H9 (cell line): ENCODE results near the gene DIPK1C. TPM values are rescaled to one million over a fixed set of nuclear protein-coding genes. Genes with fewer than 3 reads are reported as not detected.

Experiments used
- DNase-seq: peaks from one replicate; pipeline ENCODE4 v3.0.0-alpha.2; 2017
- H2AFZ ChIP-seq: one replicate; pipeline ENCODE4 v1.6.1; 2013; ENCODE audit warnings: mild to moderate bottlenecking, low read length, control low read depth, moderate library complexity
- H2AK5ac ChIP-seq: 2 replicates; pipeline ENCODE4 v1.6.1; 2013; ENCODE audit warnings: low read length, control low read depth, mixed read lengths; ENCODE audit not compliant: insufficient read length
- H2BK120ac ChIP-seq: one replicate; pipeline ENCODE4 v1.6.1; 2013; ENCODE audit warnings: low read depth, mild to moderate bottlenecking, low read length, control low read depth, inconsistent platforms; ENCODE audit not compliant: poor library complexity, severe bottlenecking
- H2BK12ac ChIP-seq: 2 replicates; pipeline ENCODE4 v1.6.1; 2013; ENCODE audit warnings: low read length, control low read depth, mixed read lengths, low read depth; ENCODE audit not compliant: insufficient read length
- H2BK15ac ChIP-seq: 2 replicates; pipeline ENCODE4 v1.6.1; 2013; ENCODE audit warnings: low read depth, low read length, control low read depth
- H2BK20ac ChIP-seq: one replicate; pipeline ENCODE4 v1.6.1; 2013; ENCODE audit warnings: low read depth, mild to moderate bottlenecking, low read length, control low read depth, inconsistent platforms; ENCODE audit not compliant: poor library complexity, severe bottlenecking
- H2BK5ac ChIP-seq: 2 replicates; pipeline ENCODE4 v1.6.1; 2013; ENCODE audit warnings: low read length, control low read depth, mixed read lengths; ENCODE audit not compliant: insufficient read length
- H3K14ac ChIP-seq: 2 replicates; pipeline ENCODE4 v1.6.1; 2013; ENCODE audit warnings: low read length, control low read depth; ENCODE audit not compliant: insufficient read depth
- H3K18ac ChIP-seq: 2 replicates; pipeline ENCODE4 v1.6.1; 2013; ENCODE audit warnings: low read depth, mild to moderate bottlenecking, mixed read lengths, low read length, control low read depth; ENCODE audit not compliant: insufficient read length
- H3K23ac ChIP-seq: 2 replicates; pipeline ENCODE4 v1.6.1; 2013; ENCODE audit warnings: low read length, control low read depth, mixed read lengths, low read depth; ENCODE audit not compliant: insufficient read length
- H3K23me2 ChIP-seq: 2 replicates; pipeline ENCODE4 v1.6.1; 2013; ENCODE audit warnings: low read depth, mild to moderate bottlenecking, mixed read lengths, low read length, control low read depth; ENCODE audit not compliant: insufficient read length, poor library complexity, severe bottlenecking
- H3K27ac ChIP-seq: 2 replicates; pipeline ENCODE4 v1.5.1; 2013; ENCODE audit warnings: low read length, control low read depth, mixed read lengths, low read depth; ENCODE audit not compliant: insufficient read length
- H3K27me3 ChIP-seq: 2 replicates; pipeline ENCODE4 v1.6.1; 2013; ENCODE audit warnings: low read length, control low read depth, inconsistent platforms; ENCODE audit not compliant: insufficient read depth
- H3K4ac ChIP-seq: 2 replicates; pipeline ENCODE4 v1.6.1; 2013; ENCODE audit warnings: low read depth, mild to moderate bottlenecking, control low read depth, inconsistent platforms, low read length, moderate library complexity
- H3K4me1 ChIP-seq: 2 replicates; pipeline ENCODE4 v1.6.1; 2013; ENCODE audit warnings: low read length, control low read depth, inconsistent platforms; ENCODE audit not compliant: insufficient read depth
- H3K4me2 ChIP-seq: 2 replicates; pipeline ENCODE4 v1.6.1; 2013; ENCODE audit warnings: low read length, control low read depth, mixed read lengths; ENCODE audit not compliant: insufficient read length, insufficient read depth
- H3K56ac ChIP-seq: 2 replicates; pipeline ENCODE4 v1.6.1; 2013; ENCODE audit warnings: low read depth, mild to moderate bottlenecking, mixed read lengths, low read length, control low read depth; ENCODE audit not compliant: insufficient read length
- H3K79me1 ChIP-seq: 2 replicates; pipeline ENCODE4 v1.6.1; 2013; ENCODE audit warnings: low read depth, mild to moderate bottlenecking, moderate library complexity, low read length, control low read depth, inconsistent platforms; ENCODE audit not compliant: insufficient read depth, poor library complexity, severe bottlenecking
- H3K79me2 ChIP-seq: 2 replicates; pipeline ENCODE4 v1.6.1; 2013; ENCODE audit warnings: low read length, control low read depth, inconsistent platforms; ENCODE audit not compliant: insufficient read depth
- H3K9ac ChIP-seq: 2 replicates; pipeline ENCODE4 v1.6.1; 2013; ENCODE audit warnings: low read length, control low read depth, mixed read lengths; ENCODE audit not compliant: insufficient read length; ENCODE audit errors: extremely low read depth
- H3K9me3 ChIP-seq: one replicate; pipeline ENCODE4 v1.6.1; 2013; ENCODE audit warnings: low read depth, low read length, inconsistent platforms; ENCODE audit not compliant: control insufficient read depth
- H3T11ph ChIP-seq: one replicate; pipeline ENCODE4 v1.6.1; 2013; ENCODE audit warnings: mild to moderate bottlenecking, low read length, control low read depth, inconsistent platforms
- H4K20me1 ChIP-seq: one replicate; pipeline ENCODE4 v1.6.1; 2013; ENCODE audit not compliant: control insufficient read depth, insufficient read length, insufficient read depth
- H4K5ac ChIP-seq: 2 replicates; pipeline ENCODE4 v1.6.1; 2013; ENCODE audit warnings: low read depth, mild to moderate bottlenecking, mixed read lengths, low read length, control low read depth; ENCODE audit not compliant: insufficient read length
- H4K8ac ChIP-seq: replicated peaks from 2 replicates; pipeline ENCODE4 v1.6.1; 2013; ENCODE audit warnings: low read length, control low read depth, mixed read lengths, low read depth; ENCODE audit not compliant: insufficient read length
- H4K91ac ChIP-seq: 2 replicates; pipeline ENCODE4 v1.6.1; 2013; ENCODE audit warnings: low read depth, mild to moderate bottlenecking, moderate library complexity, mixed read lengths, low read length, control low read depth; ENCODE audit not compliant: insufficient read length
- H3K27ac Mint-ChIP-seq, 3 experiments: 2 replicates in 2 of 3; 3 replicates in 1 of 3; pipeline ENCODE4 v1.8.0; 2020 to 2021; ENCODE audit warnings: mixed read lengths in 3 of 3, mild to moderate bottlenecking in 1 of 3, moderate library complexity in 1 of 3
- H3K27me3 Mint-ChIP-seq: 2 replicates; pipeline ENCODE4 v1.8.0; 2021; ENCODE audit warnings: low read depth, mild to moderate bottlenecking, moderate library complexity, mixed read lengths
- H3K36me3 Mint-ChIP-seq, 3 experiments: 2 replicates in 2 of 3; 3 replicates in 1 of 3; pipeline ENCODE4 v1.8.0; 2020 to 2021; ENCODE audit warnings: low read depth in 3 of 3, mixed read lengths in 3 of 3; ENCODE audit not compliant: insufficient read depth in 1 of 3
- H3K4me1 Mint-ChIP-seq, 2 experiments: 2 replicates each; pipeline ENCODE4 v1.8.0; 2020; ENCODE audit warnings: mixed read lengths in 2 of 2
- H3K4me3 Mint-ChIP-seq, 2 experiments: 2 replicates in 1 of 2; 3 replicates in 1 of 2; pipeline ENCODE4 v1.8.0; 2020 to 2021; ENCODE audit warnings: mild to moderate bottlenecking in 2 of 2, mixed read lengths in 2 of 2, moderate library complexity in 1 of 2
- H3K9me3 Mint-ChIP-seq, 2 experiments: 2 replicates in 1 of 2; 3 replicates in 1 of 2; pipeline ENCODE4 v1.8.0; 2020; ENCODE audit warnings: mild to moderate bottlenecking in 2 of 2, mixed read lengths in 2 of 2, moderate library complexity in 1 of 2
- CTCF ChIP-seq: fragments of 200-600 bp; sonication (generic); conservative IDR thresholded peaks from 3 replicates; pipeline ENCODE4 v1.8.0; 2021; ENCODE audit warnings: antibody characterized with exemption, mild to moderate bottlenecking
- WGBS: extraction: QIAGEN DNeasy Blood & Tissue Kit; methylation state at CpG from one replicate; pipeline ENCODE4 v1.1.7; 2013; ENCODE audit warnings: missing lambda C conversion rate, low lambda C conversion rate, mixed read lengths; ENCODE audit not compliant: insufficient read length; ENCODE audit errors: extremely low coverage; 5-methylcytosine and 5-hydroxymethylcytosine counted together
- total RNA-seq: library from RNA; stranded (reverse); gene quantifications from 2 replicates; pipeline ENCODE4 v1.2.1, GENCODE V29; 2021

The DIPK1C gene
- total RNA-seq, 1 experiment from 2014 or later, result not detected

- no peak overlapping the region for H4K91ac ChIP-seq
- no peak overlapping the region for H2AFZ ChIP-seq
- peak; percentile 1 for DNase-seq
- no peak overlapping the region for H3K56ac ChIP-seq
- no peaks in the 10 kb centered on the region; the same call in 1 of the 2 replicates for H3K79me2 ChIP-seq
- no peak overlapping the region for H3K23ac ChIP-seq
- H3K27ac ChIP-seq, result no peak overlapping the region
- H4K20me1 ChIP-seq, result no peaks in the 10 kb centered on the region
- H2BK15ac ChIP-seq, result no peak overlapping the region
- no peak overlapping the region for H3K14ac ChIP-seq
- Mint-ChIP-seq H3K27me3 (no peaks in the 10 kb centered on the region), H3K4me1 (peaks cover 19 to 34% of the 10 kb centered on the region in 2 experiments), H3K4me3 (no peak overlapping the region), H3K36me3 (peaks cover 53 to 75% (median 74%) of the 10 kb centered on the region in 3 experiments), H3K27ac (no peak overlapping the region), H3K9me3 (no peaks in the 10 kb centered on the region)
- H3K18ac ChIP-seq, result no peak overlapping the region
- no CpG with 5 or more reads among the region's 4 CpGs for WGBS
- no peak overlapping the region for H4K8ac ChIP-seq
- no peaks in the 10 kb centered on the region for H3K23me2 ChIP-seq
- H2AK5ac ChIP-seq, result no peak overlapping the region
- H3K4me1 ChIP-seq, result peaks cover 3% of the 10 kb centered on the region; the same call in 1 of the 2 replicates
- no peak for TF ChIP-seq CTCF
- H2BK20ac ChIP-seq, result no peak overlapping the region
- no peaks in the 10 kb centered on the region for H3K27me3 ChIP-seq
- H3T11ph ChIP-seq, result no peak overlapping the region
- H2BK12ac ChIP-seq, result no peak overlapping the region
- H2BK5ac ChIP-seq, result no peak overlapping the region
- H3K4ac ChIP-seq, result no peak overlapping the region
- H3K9me3 ChIP-seq, result no peaks in the 10 kb centered on the region
- H3K79me1 ChIP-seq, result peaks cover 2% of the 10 kb centered on the region
- H4K5ac ChIP-seq, result no peak overlapping the region
- H3K4me2 ChIP-seq, result no peak overlapping the region
- H2BK120ac ChIP-seq, result no peak overlapping the region
- no peak overlapping the region for H3K9ac ChIP-seq
These were observed 46.0 kb upstream of the DIPK1C start for GRCh38 chr18:74503137-74503536.
